Measurements from ENCODE around the gene SPATA33. TPM values are rescaled to one million over a fixed set of nuclear protein-coding genes. Genes with fewer than 3 reads are reported as not detected.

Gene SPATA33
- total RNA-seq, 1 donor from 2014 or later: 3.6 TPM

GRCh38 chr16:89641458-89642119, 16.0 kb upstream of the SPATA33 start:
- no peak overlapping the region for H3K27ac ChIP-seq (replicated peaks)
- intact Hi-C loops (cut with micrococcal nuclease): no loop called here
- no peak for DNase-seq
- peaks cover 21% of the 10 kb centered on the region for H3K4me1 ChIP-seq
- H3K36me3 ChIP-seq: peaks cover 23% of the 10 kb centered on the region
- peaks cover 7% of the 10 kb centered on the region for H3K27me3 ChIP-seq (ENCODE audit: low read depth)
- TF ChIP-seq CTCF (IDR thresholded peaks at IDR 0.05; ENCODE audit: borderline replicate concordance): peak; percentile 1
- no peaks in the 10 kb centered on the region for H3K9me3 ChIP-seq (replicated peaks)
- peak overlapping the region; percentile 63 for H3K4me3 ChIP-seq

DNA sequence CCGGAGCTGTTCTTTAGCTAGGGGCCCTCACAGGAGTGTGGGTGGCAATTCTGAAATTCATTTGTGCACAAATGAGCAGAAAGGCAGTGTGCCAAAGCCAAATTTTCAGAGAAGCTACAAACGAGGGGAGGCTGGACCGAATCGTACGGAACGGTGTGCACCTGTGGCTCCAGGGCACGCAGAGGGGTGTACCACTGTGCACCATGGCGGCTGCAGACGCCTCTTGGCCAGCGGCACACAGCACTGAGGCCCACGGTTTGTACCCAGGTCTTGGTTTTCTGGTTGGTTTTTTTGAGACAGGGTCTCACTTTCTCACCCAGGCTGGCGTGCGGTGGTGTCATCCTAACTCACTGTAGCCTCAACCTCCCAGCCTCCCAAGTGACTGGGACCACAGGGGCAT, 15.1 kb upstream of the SPATA33 start:
- H3K36me3 ChIP-seq: peaks cover 31% of the 10 kb centered on the region
- DNase-seq: no peak
- H3K4me1 ChIP-seq: peaks cover 21% of the 10 kb centered on the region
- H3K9me3 ChIP-seq (replicated peaks): no peaks in the 10 kb centered on the region
- no peak overlapping the region for H3K4me3 ChIP-seq
- no peaks in the 10 kb centered on the region for H3K27me3 ChIP-seq (ENCODE audit: low read depth)
- no peak overlapping the region for H3K27ac ChIP-seq (replicated peaks)
- TF ChIP-seq CTCF (IDR thresholded peaks at IDR 0.05; ENCODE audit: borderline replicate concordance): no peak
- intact Hi-C loops (cut with micrococcal nuclease): no loop called here

DNA sequence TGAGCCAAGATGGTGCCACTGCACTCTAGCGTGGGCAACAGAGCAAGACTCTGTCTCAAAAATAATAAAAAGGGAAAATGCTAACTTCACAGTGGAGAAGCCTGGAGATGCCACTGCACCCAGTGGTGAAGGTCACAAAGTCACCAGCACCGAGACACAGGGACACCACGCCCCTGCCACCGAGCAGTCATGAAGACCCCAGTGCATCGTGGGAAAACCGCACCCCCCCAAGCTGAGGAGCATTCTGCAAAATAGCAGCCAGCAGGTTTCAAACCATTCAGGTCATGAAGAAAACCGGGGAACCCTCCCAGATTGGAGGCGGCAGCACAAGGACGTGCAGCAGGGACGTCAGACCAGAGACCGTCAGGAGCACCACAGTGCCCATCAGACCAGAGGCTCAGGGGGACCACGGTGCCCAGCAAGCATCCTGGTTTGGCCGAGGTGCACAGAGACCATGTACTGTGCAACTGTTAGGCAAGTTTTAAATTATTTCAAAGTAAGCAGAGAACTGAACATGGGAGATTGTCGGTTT, 13.8 kb upstream of the SPATA33 start:
- Histone ChIP-seq H3K27ac (replicated peaks) (no peak overlapping the region), H3K36me3 (peaks cover 34% of the 10 kb centered on the region), H3K27me3 (ENCODE audit: low read depth) (no peaks in the 10 kb centered on the region), H3K9me3 (replicated peaks) (no peaks in the 10 kb centered on the region), H3K4me1 (peaks cover 21% of the 10 kb centered on the region), H3K4me3 (no peak overlapping the region)
- DNase-seq: no peak
- intact Hi-C loops (cut with micrococcal nuclease): no loop called here
- TF ChIP-seq CTCF (IDR thresholded peaks at IDR 0.05; ENCODE audit: borderline replicate concordance): no peak

- no peak for TF ChIP-seq CTCF (IDR thresholded peaks at IDR 0.05; ENCODE audit: borderline replicate concordance)
- H3K36me3 ChIP-seq: peaks cover 40% of the 10 kb centered on the region
- no peak for DNase-seq
These were observed 12.5 kb upstream of the SPATA33 start for GRCh38 chr16:89645122-89645521.

DNA sequence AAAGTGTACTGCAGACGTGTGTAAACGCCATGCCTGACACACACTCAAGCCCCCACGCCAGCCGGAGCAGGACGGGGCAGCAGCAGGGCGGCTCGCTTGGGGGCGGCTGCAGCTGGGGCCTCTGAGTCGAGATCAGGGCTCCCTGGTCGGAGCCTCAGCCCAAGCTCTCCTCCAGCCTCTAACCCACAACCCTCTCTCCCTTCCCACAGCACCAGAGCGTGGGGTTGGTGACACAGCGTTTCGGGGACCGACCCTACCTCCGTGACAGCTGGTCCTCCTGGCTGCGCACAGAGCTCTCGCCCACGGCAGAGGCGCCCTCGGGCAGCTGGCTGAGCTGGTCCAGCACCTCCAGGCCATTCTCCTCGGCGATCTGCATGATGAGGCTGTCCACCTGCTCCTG, 11.4 kb upstream of the SPATA33 start:
- H3K4me3 ChIP-seq: no peak overlapping the region
- H3K27me3 ChIP-seq (ENCODE audit: low read depth): no peaks in the 10 kb centered on the region
- H3K4me1 ChIP-seq: peaks cover 9% of the 10 kb centered on the region
- no peak for DNase-seq
- H3K27ac ChIP-seq (replicated peaks): no peak overlapping the region
- TF ChIP-seq CTCF (IDR thresholded peaks at IDR 0.05; ENCODE audit: borderline replicate concordance): no peak
- no peaks in the 10 kb centered on the region for H3K9me3 ChIP-seq (replicated peaks)
- intact Hi-C loops (cut with micrococcal nuclease): no loop called here
- H3K36me3 ChIP-seq: peaks cover 50% of the 10 kb centered on the region

More at GRCh38 chr16:89645122-89645521, 12.5 kb upstream of the SPATA33 start:
- no peaks in the 10 kb centered on the region for H3K27me3 ChIP-seq (ENCODE audit: low read depth)
- no peak overlapping the region for H3K4me3 ChIP-seq
- intact Hi-C loops (cut with micrococcal nuclease): no loop called here
- H3K4me1 ChIP-seq: peaks cover 20% of the 10 kb centered on the region
- H3K9me3 ChIP-seq (replicated peaks): no peaks in the 10 kb centered on the region
- H3K27ac ChIP-seq (replicated peaks): no peak overlapping the region

Data from left ventricle myocardium inferior (tissue), 1 donor.